Caki2 (cell line): ENCODE measurements around the gene CDH3. TPM values are rescaled to one million over a fixed set of nuclear protein-coding genes. Genes with fewer than 3 reads are reported as not detected.
A peak's percentile ranks its signal among the peaks of the same experiment; 100 is the strongest.
"Not testable (repeated sequence)": the region's sequence is repeated elsewhere in the genome, so short reads cannot be mapped to it uniquely, and the experiment has no call there.

ENCODE experiments used
- DNase-seq: peaks from one replicate; pipeline ENCODE4 v3.0.0-alpha.2; 2015; ENCODE audit warnings: low read depth
- in situ Hi-C: cut with HindIII; loops from 2 replicates; pipeline ENCODE4 v1.10.0; 2016; ENCODE audit warnings: low sequenced_read_pairs, low pct_unique_long_range_greater_than_20kb, mixed read lengths
- total RNA-seq: library from RNA; depleted of rRNA; stranded (reverse); fragments of >200 nt; shearing (Covaris generic); gene quantifications from 2 replicates; pipeline ENCODE4 v1.2.3, GENCODE V29; 2014; ENCODE audit warnings: low replicate concordance

CDH3 gene
- total RNA-seq, 1 experiment from 2014 or later: not detected

- in situ Hi-C loops: no loop called here
- DNase-seq: no peak
Measured at GRCh38 chr16:68686905-68687304, 41.8 kb downstream of the CDH3 start.

DNA sequence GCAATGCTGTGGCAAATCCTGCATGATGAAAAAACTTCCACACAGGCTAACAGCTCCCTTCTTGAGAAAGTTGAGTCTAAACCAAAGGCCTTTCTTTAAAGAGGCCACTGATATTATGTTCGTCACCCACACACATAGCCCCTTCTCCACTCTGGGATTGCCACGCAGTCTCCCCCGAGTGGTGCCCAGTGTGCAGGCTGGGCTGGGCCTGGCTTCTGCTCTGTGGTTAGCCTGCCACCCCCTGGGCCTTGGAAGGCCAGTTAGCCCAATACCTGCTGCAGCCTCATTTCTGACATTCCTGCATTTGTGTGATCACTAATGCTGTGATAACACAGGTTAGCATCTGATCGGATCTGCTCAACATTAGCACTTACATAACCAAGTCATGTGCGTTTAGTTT lies 44.8 kb downstream of the CDH3 start:
- no peak for DNase-seq
- in situ Hi-C loops: no loop called here

GRCh38 chr16:68695575-68695974 lies 50.5 kb downstream of the CDH3 start:
- no peak for DNase-seq
- in situ Hi-C loops: no loop called here

DNA sequence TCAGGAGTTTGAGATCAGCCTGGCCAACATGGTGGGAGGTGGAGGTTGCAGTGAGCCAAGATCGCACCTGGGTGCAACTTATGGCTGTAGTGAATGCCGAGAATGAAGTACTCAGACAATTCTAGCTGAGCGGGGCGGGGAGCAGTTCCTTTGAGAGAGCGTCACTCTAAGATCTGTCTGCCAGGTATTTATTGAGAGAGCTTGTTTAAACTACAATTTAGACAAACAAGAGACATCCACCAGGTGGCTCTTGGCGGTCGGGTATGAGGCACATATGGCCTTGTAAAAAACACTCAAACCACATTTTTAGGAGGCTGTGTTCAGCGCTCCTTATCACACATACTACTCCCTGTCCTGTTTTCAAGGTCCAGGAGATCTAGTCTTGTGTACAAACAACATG lies 51.4 kb downstream of the CDH3 start:
- DNase-seq: no peak
- in situ Hi-C loops: no loop called here

DNA sequence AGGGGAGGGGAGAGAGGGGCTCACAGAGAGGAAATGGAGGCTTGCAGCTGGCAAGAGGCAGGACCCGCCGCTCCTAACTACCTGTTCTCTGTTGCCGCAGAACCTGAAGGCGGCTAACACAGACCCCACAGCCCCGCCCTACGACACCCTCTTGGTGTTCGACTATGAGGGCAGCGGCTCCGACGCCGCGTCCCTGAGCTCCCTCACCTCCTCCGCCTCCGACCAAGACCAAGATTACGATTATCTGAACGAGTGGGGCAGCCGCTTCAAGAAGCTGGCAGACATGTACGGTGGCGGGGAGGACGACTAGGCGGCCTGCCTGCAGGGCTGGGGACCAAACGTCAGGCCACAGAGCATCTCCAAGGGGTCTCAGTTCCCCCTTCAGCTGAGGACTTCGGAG lies 53.0 kb downstream of the CDH3 start:
- no peak for DNase-seq
- in situ Hi-C loops: no loop called here

DNA sequence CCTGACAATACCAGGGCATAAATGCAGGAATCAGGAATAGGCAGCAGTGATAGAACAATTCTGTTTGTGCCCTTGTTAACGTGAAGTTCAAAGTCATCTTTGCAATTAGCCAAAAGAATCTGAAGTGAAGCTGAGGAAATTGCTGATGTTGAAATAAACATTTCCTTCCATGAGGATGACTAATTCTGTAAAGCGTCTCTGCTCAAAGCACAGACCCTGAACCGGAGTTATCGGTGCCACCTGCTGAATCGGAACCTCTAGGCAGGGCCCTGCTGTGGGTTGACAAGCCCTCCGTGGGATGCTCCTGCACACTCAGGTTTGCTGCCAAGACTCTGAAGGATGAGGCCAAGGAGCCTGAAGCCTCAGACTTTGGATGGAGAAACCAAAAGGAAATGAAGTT lies 55.0 kb downstream of the CDH3 start:
- DNase-seq: no peak
- in situ Hi-C loops: no loop called here

- no peak for DNase-seq
- in situ Hi-C loops: no loop called here
Measured at GRCh38 chr16:68700831-68701230, 55.7 kb downstream of the CDH3 start.

DNA sequence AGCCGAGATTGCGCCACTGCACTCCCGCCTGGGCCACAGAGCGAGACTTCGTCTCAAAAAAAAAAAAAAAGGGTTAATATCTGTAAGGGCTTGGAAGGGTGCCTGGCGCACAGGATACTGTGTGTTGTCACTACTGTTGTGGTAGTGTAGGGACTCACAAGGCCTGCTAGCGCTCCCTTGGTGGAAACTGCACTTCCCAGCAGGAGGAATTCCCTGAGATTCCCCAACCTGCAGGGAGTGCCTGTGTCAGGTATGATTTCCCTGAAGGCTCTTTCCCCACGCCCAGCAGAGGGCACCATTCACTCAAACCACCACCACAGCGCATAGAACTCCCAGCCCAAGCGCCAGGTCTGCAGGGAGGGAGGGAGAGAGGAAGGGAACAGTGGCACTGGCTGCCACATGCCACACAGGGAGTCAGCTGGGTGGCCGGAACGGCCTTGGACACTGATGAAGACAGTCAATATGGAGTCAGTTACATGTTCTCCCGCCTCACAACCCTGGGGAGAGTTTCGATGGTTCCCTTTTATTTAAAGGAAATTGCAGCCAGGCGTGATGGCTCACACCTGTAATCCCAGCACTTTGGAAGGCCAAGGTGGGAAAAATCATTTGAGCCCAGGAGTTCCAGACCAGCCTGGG lies 59.2 kb downstream of the CDH3 start:
- peak; percentile 75 for DNase-seq
- in situ Hi-C loops: no loop called here

GRCh38 chr16:68707340-68708152 lies 62.4 kb downstream of the CDH3 start:
- peak; percentile 93 for DNase-seq
- in situ Hi-C loops: no loop called here

DNA sequence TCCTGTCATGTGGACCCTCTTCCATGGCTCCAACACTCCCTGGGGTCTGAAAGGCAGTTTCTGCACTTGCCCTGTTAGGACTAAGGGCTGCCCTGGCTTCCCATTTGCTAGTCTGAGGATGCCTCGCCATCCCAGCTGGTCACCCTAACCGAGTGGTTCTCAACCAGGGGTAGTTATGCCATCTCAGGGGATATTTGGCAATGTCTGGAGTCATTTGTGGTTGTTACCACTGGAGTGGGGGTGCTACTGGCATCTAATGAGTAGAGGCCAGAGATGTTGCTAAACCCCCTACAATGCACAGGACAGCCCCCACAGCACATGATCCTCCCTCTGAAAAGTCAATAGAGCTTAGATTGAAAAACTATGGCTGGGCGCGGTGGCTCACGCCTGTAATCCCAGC lies 65.1 kb downstream of the CDH3 start:
- no peak for DNase-seq
- in situ Hi-C loops: no loop called here

GRCh38 chr16:68711421-68712139 lies 66.5 kb downstream of the CDH3 start:
- DNase-seq: no peak
- in situ Hi-C loops: no loop called here

- in situ Hi-C loops: no loop called here
- no peak for DNase-seq
Measured at GRCh38 chr16:68713361-68713760, 68.3 kb downstream of the CDH3 start.

DNA sequence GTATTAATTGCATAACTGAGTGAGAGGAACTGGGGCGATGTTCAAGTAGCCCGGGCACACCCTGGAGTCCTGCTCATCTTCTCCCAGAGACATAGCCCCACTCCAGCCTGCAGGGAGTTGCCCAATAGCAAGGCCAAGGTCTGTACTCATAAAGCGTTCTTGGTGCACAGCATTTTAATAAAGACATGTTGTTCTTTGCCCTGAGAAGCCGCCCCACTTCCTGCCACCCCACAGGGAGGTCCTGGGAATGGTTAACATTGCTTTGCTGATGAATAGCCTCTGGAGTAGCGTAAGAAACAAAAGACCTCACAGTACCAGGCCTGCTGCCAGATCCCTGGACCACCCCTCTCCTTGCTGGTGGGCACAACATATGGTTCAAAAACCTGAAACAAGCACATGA lies 70.4 kb downstream of the CDH3 start:
- no peak for DNase-seq
- in situ Hi-C loops: no loop called here

DNA sequence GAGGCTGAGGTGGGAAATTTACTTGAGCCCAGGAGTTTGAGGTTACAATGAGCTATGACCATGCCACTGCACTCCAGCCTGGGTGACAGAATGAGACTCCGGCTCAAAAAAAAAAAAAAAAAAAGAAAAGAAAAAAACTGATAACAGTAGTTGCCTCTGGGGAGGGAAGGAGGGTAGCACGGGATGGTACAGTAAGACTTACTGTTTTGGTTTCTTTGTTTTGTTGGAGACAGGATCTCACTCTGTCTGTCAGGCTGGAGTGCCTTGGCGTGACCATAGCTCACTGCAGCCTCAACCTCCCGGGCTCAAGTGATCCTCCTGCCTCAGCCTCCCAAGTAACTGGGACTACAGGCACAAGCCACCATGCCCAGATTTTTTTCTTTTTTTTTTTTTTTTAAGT lies 71.4 kb downstream of the CDH3 start:
- DNase-seq, in situ Hi-C loops: not testable (repeated sequence)

GRCh38 chr16:68717684-68718083 lies 72.6 kb downstream of the CDH3 start:
- no peak for DNase-seq
- in situ Hi-C loops: no loop called here

GRCh38 chr16:68718590-68718989 lies 73.5 kb downstream of the CDH3 start:
- no peak for DNase-seq
- in situ Hi-C loops: no loop called here

- DNase-seq: no peak
- in situ Hi-C loops: no loop called here
Measured at GRCh38 chr16:68719993-68720489, 74.9 kb downstream of the CDH3 start.

GRCh38 chr16:68722119-68723024 lies 77.3 kb downstream of the CDH3 start:
- in situ Hi-C loops: no loop called here
- DNase-seq: no peak
